Measurements from ENCODE around the gene ZNF385A. TPM values are rescaled to one million over a fixed set of nuclear protein-coding genes. Genes with fewer than 3 reads are reported as not detected.
A peak's percentile ranks its signal among the peaks of the same experiment; 100 is the strongest.

Gene ZNF385A
- total and polyA plus RNA-seq, 2 of the 13 experiments (the other 11 are each of a cell fraction or from before 2014, with no cell fraction given), result 0.44 to 0.67 TPM

DNA sequence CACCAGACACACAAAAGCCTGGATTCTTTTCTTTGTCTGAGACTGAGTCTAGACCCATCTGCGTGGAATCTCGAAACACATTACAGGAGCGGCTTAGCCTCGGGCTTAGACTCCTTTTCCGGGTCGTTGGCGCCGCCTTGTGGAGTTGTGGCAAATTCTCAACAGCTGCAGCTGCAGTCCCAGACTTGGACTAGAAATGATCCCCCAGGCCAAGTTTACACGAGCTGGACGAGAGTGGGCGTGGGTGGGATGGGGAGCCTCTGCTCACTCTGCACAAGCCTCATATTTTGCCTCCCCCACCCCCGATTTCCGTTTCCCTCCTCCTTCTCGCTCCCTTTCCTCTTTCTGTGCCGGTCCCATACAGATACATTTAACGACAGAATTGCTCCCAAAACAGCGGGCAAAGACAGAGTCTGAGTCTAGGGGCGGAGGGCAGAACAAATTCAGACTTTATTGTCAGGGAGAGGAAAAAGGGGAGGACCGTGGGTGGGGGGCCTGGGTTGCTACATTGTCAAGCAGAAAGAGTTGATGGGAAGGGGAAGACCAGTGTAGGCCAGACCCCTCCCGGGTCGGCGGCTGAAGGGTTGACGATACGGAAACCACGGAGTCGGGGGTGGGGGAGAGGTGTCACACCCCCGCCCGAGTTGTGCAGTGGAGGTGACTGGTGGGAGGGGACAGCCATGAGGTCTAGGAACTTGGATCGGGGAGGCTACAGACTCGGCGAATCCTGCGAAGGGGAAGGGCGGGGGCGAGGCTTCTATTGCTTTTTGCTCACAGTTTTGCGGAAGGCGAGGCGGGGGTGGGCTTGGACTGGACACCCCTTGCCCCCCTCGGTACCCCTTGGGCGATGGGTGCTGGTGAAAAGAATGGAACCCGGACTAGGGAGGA is 15.6 kb downstream of the ZNF385A start (continued):
- TF ChIP-seq, protein P1, sequence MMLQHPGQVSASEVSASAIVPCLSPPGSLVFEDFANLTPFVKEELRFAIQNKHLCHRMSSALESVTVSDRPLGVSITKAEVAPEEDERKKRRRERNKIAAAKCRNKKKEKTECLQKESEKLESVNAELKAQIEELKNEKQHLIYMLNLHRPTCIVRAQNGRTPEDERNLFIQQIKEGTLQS (CRISPR knock-in tag; IDR thresholded peaks at IDR 0.05), result no peak
- TF ChIP-seq, protein P2, sequence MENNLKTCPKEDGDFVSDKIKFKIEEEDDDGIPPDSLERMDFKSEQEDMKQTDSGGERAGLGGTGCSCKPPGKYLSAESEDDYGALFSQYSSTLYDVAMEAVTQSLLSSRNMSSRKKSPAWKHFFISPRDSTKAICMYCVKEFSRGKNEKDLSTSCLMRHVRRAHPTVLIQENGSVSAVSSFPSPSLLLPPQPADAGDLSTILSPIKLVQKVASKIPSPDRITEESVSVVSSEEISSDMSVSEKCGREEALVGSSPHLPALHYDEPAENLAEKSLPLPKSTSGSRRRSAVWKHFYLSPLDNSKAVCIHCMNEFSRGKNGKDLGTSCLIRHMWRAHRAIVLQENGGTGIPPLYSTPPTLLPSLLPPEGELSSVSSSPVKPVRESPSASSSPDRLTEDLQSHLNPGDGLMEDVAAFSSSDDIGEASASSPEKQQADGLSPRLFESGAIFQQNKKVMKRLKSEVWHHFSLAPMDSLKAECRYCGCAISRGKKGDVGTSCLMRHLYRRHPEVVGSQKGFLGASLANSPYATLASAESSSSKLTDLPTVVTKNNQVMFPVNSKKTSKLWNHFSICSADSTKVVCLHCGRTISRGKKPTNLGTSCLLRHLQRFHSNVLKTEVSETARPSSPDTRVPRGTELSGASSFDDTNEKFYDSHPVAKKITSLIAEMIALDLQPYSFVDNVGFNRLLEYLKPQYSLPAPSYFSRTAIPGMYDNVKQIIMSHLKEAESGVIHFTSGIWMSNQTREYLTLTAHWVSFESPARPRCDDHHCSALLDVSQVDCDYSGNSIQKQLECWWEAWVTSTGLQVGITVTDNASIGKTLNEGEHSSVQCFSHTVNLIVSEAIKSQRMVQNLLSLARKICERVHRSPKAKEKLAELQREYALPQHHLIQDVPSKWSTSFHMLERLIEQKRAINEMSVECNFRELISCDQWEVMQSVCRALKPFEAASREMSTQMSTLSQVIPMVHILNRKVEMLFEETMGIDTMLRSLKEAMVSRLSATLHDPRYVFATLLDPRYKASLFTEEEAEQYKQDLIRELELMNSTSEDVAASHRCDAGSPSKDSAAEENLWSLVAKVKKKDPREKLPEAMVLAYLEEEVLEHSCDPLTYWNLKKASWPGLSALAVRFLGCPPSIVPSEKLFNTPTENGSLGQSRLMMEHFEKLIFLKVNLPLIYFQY (CRISPR knock-in tag; IDR thresholded peaks at IDR 0.05; ENCODE audit: borderline replicate concordance), result no peak
- no peak for TF ChIP-seq MEF2D (CRISPR knock-in tag; IDR thresholded peaks at IDR 0.05)
- TF ChIP-seq, protein P3, sequence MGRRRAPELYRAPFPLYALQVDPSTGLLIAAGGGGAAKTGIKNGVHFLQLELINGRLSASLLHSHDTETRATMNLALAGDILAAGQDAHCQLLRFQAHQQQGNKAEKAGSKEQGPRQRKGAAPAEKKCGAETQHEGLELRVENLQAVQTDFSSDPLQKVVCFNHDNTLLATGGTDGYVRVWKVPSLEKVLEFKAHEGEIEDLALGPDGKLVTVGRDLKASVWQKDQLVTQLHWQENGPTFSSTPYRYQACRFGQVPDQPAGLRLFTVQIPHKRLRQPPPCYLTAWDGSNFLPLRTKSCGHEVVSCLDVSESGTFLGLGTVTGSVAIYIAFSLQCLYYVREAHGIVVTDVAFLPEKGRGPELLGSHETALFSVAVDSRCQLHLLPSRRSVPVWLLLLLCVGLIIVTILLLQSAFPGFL (CRISPR knock-in tag; IDR thresholded peaks at IDR 0.05), result no peak
- TF ChIP-seq, protein P4, sequence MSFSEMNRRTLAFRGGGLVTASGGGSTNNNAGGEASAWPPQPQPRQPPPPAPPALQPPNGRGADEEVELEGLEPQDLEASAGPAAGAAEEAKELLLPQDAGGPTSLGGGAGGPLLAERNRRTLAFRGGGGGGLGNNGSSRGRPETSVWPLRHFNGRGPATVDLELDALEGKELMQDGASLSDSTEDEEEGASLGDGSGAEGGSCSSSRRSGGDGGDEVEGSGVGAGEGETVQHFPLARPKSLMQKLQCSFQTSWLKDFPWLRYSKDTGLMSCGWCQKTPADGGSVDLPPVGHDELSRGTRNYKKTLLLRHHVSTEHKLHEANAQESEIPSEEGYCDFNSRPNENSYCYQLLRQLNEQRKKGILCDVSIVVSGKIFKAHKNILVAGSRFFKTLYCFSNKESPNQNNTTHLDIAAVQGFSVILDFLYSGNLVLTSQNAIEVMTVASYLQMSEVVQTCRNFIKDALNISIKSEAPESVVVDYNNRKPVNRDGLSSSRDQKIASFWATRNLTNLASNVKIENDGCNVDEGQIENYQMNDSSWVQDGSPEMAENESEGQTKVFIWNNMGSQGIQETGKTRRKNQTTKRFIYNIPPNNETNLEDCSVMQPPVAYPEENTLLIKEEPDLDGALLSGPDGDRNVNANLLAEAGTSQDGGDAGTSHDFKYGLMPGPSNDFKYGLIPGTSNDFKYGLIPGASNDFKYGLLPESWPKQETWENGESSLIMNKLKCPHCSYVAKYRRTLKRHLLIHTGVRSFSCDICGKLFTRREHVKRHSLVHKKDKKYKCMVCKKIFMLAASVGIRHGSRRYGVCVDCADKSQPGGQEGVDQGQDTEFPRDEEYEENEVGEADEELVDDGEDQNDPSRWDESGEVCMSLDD (CRISPR knock-in tag; IDR thresholded peaks at IDR 0.05; ENCODE audit: borderline replicate concordance), result no peak
- TF ChIP-seq SOX5 (CRISPR knock-in tag; IDR thresholded peaks at IDR 0.05; ENCODE audit: borderline replicate concordance), result no peak
- peak; percentile 67; the same call in 1 of the 2 replicates for TF ChIP-seq ZNF501 (CRISPR knock-in tag; IDR thresholded peaks at IDR 0.05)
- no peak for TF ChIP-seq MED1 (CRISPR knock-in tag; IDR thresholded peaks at IDR 0.05)
- TF ChIP-seq, protein P5, sequence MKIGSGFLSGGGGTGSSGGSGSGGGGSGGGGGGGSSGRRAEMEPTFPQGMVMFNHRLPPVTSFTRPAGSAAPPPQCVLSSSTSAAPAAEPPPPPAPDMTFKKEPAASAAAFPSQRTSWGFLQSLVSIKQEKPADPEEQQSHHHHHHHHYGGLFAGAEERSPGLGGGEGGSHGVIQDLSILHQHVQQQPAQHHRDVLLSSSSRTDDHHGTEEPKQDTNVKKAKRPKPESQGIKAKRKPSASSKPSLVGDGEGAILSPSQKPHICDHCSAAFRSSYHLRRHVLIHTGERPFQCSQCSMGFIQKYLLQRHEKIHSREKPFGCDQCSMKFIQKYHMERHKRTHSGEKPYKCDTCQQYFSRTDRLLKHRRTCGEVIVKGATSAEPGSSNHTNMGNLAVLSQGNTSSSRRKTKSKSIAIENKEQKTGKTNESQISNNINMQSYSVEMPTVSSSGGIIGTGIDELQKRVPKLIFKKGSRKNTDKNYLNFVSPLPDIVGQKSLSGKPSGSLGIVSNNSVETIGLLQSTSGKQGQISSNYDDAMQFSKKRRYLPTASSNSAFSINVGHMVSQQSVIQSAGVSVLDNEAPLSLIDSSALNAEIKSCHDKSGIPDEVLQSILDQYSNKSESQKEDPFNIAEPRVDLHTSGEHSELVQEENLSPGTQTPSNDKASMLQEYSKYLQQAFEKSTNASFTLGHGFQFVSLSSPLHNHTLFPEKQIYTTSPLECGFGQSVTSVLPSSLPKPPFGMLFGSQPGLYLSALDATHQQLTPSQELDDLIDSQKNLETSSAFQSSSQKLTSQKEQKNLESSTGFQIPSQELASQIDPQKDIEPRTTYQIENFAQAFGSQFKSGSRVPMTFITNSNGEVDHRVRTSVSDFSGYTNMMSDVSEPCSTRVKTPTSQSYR (CRISPR knock-in tag; IDR thresholded peaks at IDR 0.05; ENCODE audit: borderline replicate concordance), result no peak
- TF ChIP-seq ZNF331 (CRISPR knock-in tag; IDR thresholded peaks at IDR 0.05), result no peak
- no peak for TF ChIP-seq ZMAT3 (CRISPR knock-in tag; conservative IDR thresholded peaks at IDR 0.05)
- TF ChIP-seq ZNF616 (CRISPR knock-in tag; IDR thresholded peaks at IDR 0.05; ENCODE audit: low read depth), result no peak
- TF ChIP-seq, protein P6, sequence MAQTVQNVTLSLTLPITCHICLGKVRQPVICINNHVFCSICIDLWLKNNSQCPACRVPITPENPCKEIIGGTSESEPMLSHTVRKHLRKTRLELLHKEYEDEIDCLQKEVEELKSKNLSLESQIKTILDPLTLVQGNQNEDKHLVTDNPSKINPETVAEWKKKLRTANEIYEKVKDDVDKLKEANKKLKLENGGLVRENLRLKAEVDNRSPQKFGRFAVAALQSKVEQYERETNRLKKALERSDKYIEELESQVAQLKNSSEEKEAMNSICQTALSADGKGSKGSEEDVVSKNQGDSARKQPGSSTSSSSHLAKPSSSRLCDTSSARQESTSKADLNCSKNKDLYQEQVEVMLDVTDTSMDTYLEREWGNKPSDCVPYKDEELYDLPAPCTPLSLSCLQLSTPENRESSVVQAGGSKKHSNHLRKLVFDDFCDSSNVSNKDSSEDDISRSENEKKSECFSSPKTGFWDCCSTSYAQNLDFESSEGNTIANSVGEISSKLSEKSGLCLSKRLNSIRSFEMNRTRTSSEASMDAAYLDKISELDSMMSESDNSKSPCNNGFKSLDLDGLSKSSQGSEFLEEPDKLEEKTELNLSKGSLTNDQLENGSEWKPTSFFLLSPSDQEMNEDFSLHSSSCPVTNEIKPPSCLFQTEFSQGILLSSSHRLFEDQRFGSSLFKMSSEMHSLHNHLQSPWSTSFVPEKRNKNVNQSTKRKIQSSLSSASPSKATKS (CRISPR knock-in tag; IDR thresholded peaks at IDR 0.05), result no peak
- TF ChIP-seq ZNF670 (CRISPR knock-in tag; IDR thresholded peaks at IDR 0.05; ENCODE audit: borderline replicate concordance), result no peak

Measured in HepG2 (cell line).